ENCODE results near the gene MORN3. TPM values are rescaled to one million over a fixed set of nuclear protein-coding genes. Genes with fewer than 3 reads are reported as not detected.

The MORN3 gene
- total and polyA plus RNA-seq, 2 of the 4 experiments (the other 2 are of a cell fraction), result 0.18 to 0.22 TPM

DNA sequence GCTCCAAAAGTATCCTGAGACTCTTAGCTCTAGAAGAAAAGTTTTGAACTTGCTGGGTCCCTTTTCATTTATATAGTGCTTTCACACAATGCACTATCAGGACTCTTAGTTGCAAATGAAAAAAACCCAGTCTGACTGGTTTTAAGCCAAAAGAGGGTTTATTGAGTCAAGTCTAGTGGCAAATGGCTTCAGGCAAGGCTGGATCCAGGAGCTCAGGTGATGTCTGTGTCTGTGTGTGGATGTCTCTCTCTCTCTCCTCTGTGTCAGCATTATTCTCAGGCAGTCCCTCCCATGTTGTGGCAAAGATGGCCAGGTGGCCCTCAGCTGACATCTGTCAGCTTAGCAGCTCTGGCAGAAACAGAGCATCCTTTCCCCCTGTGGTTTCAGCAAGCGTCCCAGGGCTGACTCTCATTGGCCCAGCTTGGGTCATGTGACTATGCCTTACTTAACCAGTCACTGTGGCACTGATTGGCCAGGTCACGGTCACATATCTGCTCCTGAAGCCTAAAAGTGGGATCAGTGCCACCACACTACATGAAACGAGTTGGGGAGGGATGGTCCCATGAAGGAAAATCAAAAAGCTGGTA lies 49.3 kb upstream of the MORN3 start:
- peaks cover 41 to 83% of the 10 kb centered on the region in 2 experiments for H3K79me1 ChIP-seq (ENCODE audit: low read depth in 1 of 2, low read length in 2 of 2)
- no peak overlapping the region for H3K9ac ChIP-seq (ENCODE audit: low read depth, low read length)
- no peak overlapping the region for H2BK5ac ChIP-seq (ENCODE audit: low read depth, low read length, poor library complexity, severe bottlenecking)
- H3K27ac ChIP-seq (ENCODE audit: insufficient read depth, low read length), result no peak overlapping the region
- H3K4me2 ChIP-seq (ENCODE audit: low read depth, low read length), result no peak overlapping the region
- H2AFZ ChIP-seq (replicated peaks; ENCODE audit: low read length, poor library complexity), result no peak overlapping the region
- no peak overlapping the region for H3K4me3 ChIP-seq (ENCODE audit: insufficient read depth, low read depth, low read length)
- intact Hi-C loops (cut with micrococcal nuclease) (no loop called here), in situ Hi-C loops (cut with MboI; ENCODE audit: low sequenced_read_pairs) (no loop called here), dilution Hi-C loops (cut with HindIII; ENCODE audit: low sequenced_read_pairs, unreplicated experiment) (no loop called here)
- peak overlapping the region; percentile 75 for H2AK9ac ChIP-seq (replicated peaks; ENCODE audit: low read depth, low read length, poor library complexity)
- H3K23ac ChIP-seq (ENCODE audit: low read depth, low read length), result no peak overlapping the region
- H3K4ac ChIP-seq (ENCODE audit: low read depth, low read length), result no peak overlapping the region
- POLR2A ChIA-PET (ENCODE audit: unreplicated experiment), result no interaction called here
- H2BK120ac ChIP-seq (ENCODE audit: low read depth, low read length), result 0 out of 2 replicates have a peak overlapping the region, but pooled peaks have one; percentile 6
- H2BK20ac ChIP-seq (ENCODE audit: low read depth, low read length), result no peak overlapping the region
- peaks cover 29% of the 10 kb centered on the region for H4K20me1 ChIP-seq (ENCODE audit: insufficient read depth, low read length)
- no peak overlapping the region for H3K14ac ChIP-seq (replicated peaks; ENCODE audit: low read depth, low read length)
- peak overlapping the region; percentile 77 for H2AK5ac ChIP-seq (ENCODE audit: low read depth, low read length)
- no peak overlapping the region for H3K18ac ChIP-seq (ENCODE audit: low read depth, low read length)
- TF ChIP-seq, protein P1, sequence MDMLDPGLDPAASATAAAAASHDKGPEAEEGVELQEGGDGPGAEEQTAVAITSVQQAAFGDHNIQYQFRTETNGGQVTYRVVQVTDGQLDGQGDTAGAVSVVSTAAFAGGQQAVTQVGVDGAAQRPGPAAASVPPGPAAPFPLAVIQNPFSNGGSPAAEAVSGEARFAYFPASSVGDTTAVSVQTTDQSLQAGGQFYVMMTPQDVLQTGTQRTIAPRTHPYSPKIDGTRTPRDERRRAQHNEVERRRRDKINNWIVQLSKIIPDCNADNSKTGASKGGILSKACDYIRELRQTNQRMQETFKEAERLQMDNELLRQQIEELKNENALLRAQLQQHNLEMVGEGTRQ (IDR thresholded peaks at IDR 0.05; ENCODE audit: low read depth, low read length), result peak; percentile 65
- TF ChIP-seq RFX5 (IDR thresholded peaks at IDR 0.05; ENCODE audit: low read depth, low read length), result no peak
- H3K9me1 ChIP-seq (ENCODE audit: insufficient read depth, low read length), result peaks cover 46% of the 10 kb centered on the region
- H4K91ac ChIP-seq (ENCODE audit: insufficient read depth, low read depth, low read length), result no peak overlapping the region; the same call in 1 of the 2 replicates
- DNase-seq, result no peak
- CTCF ChIA-PET, result interaction anchor here (1.0 kb wide), 1 partner anchor 76 kb away, joined by 3 read pairs; no protein-coding TSS in a partner anchor
- BruUV-seq (replicated peaks), result no TSS peak
- no CpG with 5 or more reads among the region's 3 CpGs for WGBS, 2 experiments (ENCODE audit: extremely low coverage in 2 of 2, insufficient read length in 1 of 2)
- H3K36me3 ChIP-seq (ENCODE audit: control insufficient read depth, insufficient read depth, low read length), result peaks cover 7% of the 10 kb centered on the region
- peaks cover 19% of the 10 kb centered on the region for H3K4me1 ChIP-seq (ENCODE audit: control insufficient read depth, insufficient read depth, low read length)
- H2BK15ac ChIP-seq (ENCODE audit: low read depth, low read length), result 0 out of 3 replicates have a peak overlapping the region, but pooled peaks have one; percentile 42
- H3K9me3 ChIP-seq (ENCODE audit: control insufficient read depth, insufficient read depth, low read length), result no peaks in the 10 kb centered on the region
- no peaks in the 10 kb centered on the region for H3K27me3 ChIP-seq (ENCODE audit: control insufficient read depth, insufficient read depth, low read length)
- no peak for ATAC-seq (ENCODE audit: low read depth)
- no peak overlapping the region for H3K56ac ChIP-seq (ENCODE audit: extremely low read depth, insufficient read depth, low read length)
- peak overlapping the region in 1 of 2 experiments; percentile 13; a peak in 1 of 4 replicates for H4K8ac ChIP-seq (ENCODE audit: low read depth in 2 of 2, low read length in 2 of 2)
- no peak overlapping the region; the same call in 1 of the 2 replicates for H4K5ac ChIP-seq (ENCODE audit: low read depth, low read length)

Data from IMR-90 (cell line).